Thyroid gland (tissue), 4 donors: ENCODE results near the gene FFAR4.

Experiments used
- POLR2A ChIP-seq, 2 donors: fragments of 450-650 bp; IDR thresholded peaks; one replicate each; pipeline ENCODE4 v1.6.1; 2017; ENCODE audit warnings: antibody characterized with exemption in 2 of 2, mild to moderate bottlenecking in 2 of 2, moderate library complexity in 1 of 2
- TF ChIP-seq, protein P1 (sequence below), 6 experiments: fragments of 200-600 bp in 3 of 6; fragments of 450-650 bp in 3 of 6; sonication (generic) in 3 of 6; IDR thresholded peaks; one replicate each; pipeline ENCODE4 v1.5.1; 2016 to 2019; ENCODE audit warnings: antibody characterized with exemption in 6 of 6, mild to moderate bottlenecking in 2 of 6, inconsistent platforms in 1 of 6, moderate library complexity in 1 of 6

DNA sequence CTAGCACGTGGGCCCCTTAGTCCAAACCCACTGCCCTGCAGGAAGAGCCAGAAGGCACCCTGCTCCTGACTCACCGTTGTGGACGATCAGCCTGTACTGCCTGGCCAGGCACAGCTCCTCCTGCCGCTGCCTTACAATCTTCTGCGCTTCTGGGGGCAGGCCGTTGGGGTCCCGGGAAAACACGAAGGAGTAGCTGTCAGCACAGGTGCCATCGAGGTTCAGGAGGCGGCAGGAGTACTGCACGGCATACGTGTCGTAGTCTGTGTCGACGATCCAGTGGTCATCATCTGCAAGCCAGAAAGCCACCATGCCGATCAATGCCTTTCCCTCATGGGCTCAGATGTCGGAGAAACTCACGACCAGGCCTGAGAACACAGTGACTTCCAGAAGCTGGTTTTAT lies 27.3 kb downstream of the FFAR4 start:
- TF ChIP-seq, protein P1, sequence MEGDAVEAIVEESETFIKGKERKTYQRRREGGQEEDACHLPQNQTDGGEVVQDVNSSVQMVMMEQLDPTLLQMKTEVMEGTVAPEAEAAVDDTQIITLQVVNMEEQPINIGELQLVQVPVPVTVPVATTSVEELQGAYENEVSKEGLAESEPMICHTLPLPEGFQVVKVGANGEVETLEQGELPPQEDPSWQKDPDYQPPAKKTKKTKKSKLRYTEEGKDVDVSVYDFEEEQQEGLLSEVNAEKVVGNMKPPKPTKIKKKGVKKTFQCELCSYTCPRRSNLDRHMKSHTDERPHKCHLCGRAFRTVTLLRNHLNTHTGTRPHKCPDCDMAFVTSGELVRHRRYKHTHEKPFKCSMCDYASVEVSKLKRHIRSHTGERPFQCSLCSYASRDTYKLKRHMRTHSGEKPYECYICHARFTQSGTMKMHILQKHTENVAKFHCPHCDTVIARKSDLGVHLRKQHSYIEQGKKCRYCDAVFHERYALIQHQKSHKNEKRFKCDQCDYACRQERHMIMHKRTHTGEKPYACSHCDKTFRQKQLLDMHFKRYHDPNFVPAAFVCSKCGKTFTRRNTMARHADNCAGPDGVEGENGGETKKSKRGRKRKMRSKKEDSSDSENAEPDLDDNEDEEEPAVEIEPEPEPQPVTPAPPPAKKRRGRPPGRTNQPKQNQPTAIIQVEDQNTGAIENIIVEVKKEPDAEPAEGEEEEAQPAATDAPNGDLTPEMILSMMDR (IDR thresholded peaks at IDR 0.05): no peak
- no peak for TF ChIP-seq POLR2A (IDR thresholded peaks at IDR 0.05)
